IMR-90 (cell line): Measurements from ENCODE around the gene TEX14. TPM values are rescaled to one million over a fixed set of nuclear protein-coding genes. Genes with fewer than 3 reads are reported as not detected.

ENCODE experiments used
- ATAC-seq: fragments of 200-7000 bp; cut with Tn5 transposase; 2 replicates; pipeline ENCODE4 v1.9.1; 2020; ENCODE audit warnings: low read depth, mild to moderate bottlenecking, moderate library complexity
- BruUV-seq: library from RNA; stranded (reverse); fragments of 400-500 nt; replicated peaks from 2 replicates; lab custom pipeline; 2021; lab: Mats Ljungman, UMichigan
- CTCF ChIA-PET: fragments of 300-600 bp; formaldehyde crosslinking; extraction: SDS; loops from one replicate; lab custom pipeline; 2021; ENCODE audit warnings: antibody characterized with exemption; lab: Yijun Ruan, JAX
- POLR2A ChIA-PET: fragments of 300-600 bp; sonication (Branson Sonifier 250); formaldehyde crosslinking; loops from one replicate; lab custom pipeline; 2022; ENCODE audit warnings: antibody characterized with exemption; ENCODE audit not compliant: unreplicated experiment; lab: Charles Lee
- DNase-seq: peaks from one replicate; pipeline ENCODE4 v3.0.0; 2013
- H2AFZ ChIP-seq: replicated peaks from 2 replicates; pipeline ENCODE3; 2013; ENCODE audit warnings: low read length, mild to moderate bottlenecking; ENCODE audit not compliant: poor library complexity
- H2AK5ac ChIP-seq: 2 replicates; pipeline ENCODE4 v1.6.1; 2013; ENCODE audit warnings: low read depth, low read length, inconsistent platforms
- H2AK9ac ChIP-seq: replicated peaks from 2 replicates; pipeline ENCODE3; 2013; ENCODE audit warnings: mild to moderate bottlenecking, low read depth, low read length, moderate library complexity; ENCODE audit not compliant: poor library complexity
- H2BK120ac ChIP-seq: 2 replicates; pipeline ENCODE4 v1.6.1; 2013; ENCODE audit warnings: low read depth, low read length, inconsistent platforms
- H2BK15ac ChIP-seq: 3 replicates; pipeline ENCODE4 v1.6.1; 2013; ENCODE audit warnings: low read depth, low read length, inconsistent platforms
- H2BK20ac ChIP-seq: 2 replicates; pipeline ENCODE4 v1.6.1; 2013; ENCODE audit warnings: low read depth, mild to moderate bottlenecking, inconsistent platforms, low read length, moderate library complexity
- H2BK5ac ChIP-seq: 2 replicates; pipeline ENCODE4 v1.6.1; 2013; ENCODE audit warnings: mild to moderate bottlenecking, low read depth, low read length, inconsistent platforms; ENCODE audit not compliant: poor library complexity, severe bottlenecking
- H3K14ac ChIP-seq: replicated peaks from 2 replicates; pipeline ENCODE4 v1.6.1; 2013; ENCODE audit warnings: low read depth, low read length, inconsistent platforms
- H3K18ac ChIP-seq: 2 replicates; pipeline ENCODE4 v1.6.1; 2013; ENCODE audit warnings: low read depth, low read length, control low read depth
- H3K23ac ChIP-seq: 2 replicates; pipeline ENCODE4 v1.6.1; 2013; ENCODE audit warnings: low read depth, low read length, inconsistent platforms
- H3K27ac ChIP-seq: 2 replicates; pipeline ENCODE4 v1.5.1; 2013; ENCODE audit warnings: mild to moderate bottlenecking, control low read depth, low read length; ENCODE audit not compliant: insufficient read depth
- H3K27me3 ChIP-seq: 2 replicates; pipeline ENCODE4 v1.6.1; 2013; ENCODE audit warnings: low read length; ENCODE audit not compliant: control insufficient read depth, insufficient read depth
- H3K36me3 ChIP-seq: 2 replicates; pipeline ENCODE4 v1.6.1; 2013; ENCODE audit warnings: low read length, mixed read lengths; ENCODE audit not compliant: control insufficient read depth, insufficient read depth
- H3K4ac ChIP-seq: 2 replicates; pipeline ENCODE4 v1.6.1; 2013; ENCODE audit warnings: low read depth, low read length, inconsistent platforms
- H3K4me1 ChIP-seq: 2 replicates; pipeline ENCODE4 v1.6.1; 2013; ENCODE audit warnings: low read length, mixed read lengths; ENCODE audit not compliant: control insufficient read depth, insufficient read depth
- H3K4me2 ChIP-seq: 2 replicates; pipeline ENCODE4 v1.6.1; 2013; ENCODE audit warnings: low read depth, mild to moderate bottlenecking, control low read depth, low read length, moderate library complexity
- H3K4me3 ChIP-seq: 2 replicates; pipeline ENCODE4 v1.5.1; 2013; ENCODE audit warnings: low read depth, mild to moderate bottlenecking, control low read depth, low read length, moderate library complexity; ENCODE audit not compliant: insufficient read depth
- H3K56ac ChIP-seq: 2 replicates; pipeline ENCODE4 v1.6.1; 2013; ENCODE audit warnings: low read length, inconsistent platforms; ENCODE audit not compliant: insufficient read depth; ENCODE audit errors: extremely low read depth
- H3K79me1 ChIP-seq, 2 experiments: 2 replicates each; pipeline ENCODE4 v1.6.1; 2013; ENCODE audit warnings: low read length in 2 of 2, inconsistent platforms in 1 of 2, low read depth in 1 of 2
- H3K9ac ChIP-seq: 2 replicates; pipeline ENCODE4 v1.6.1; 2013; ENCODE audit warnings: low read depth, low read length, control low read depth
- H3K9me1 ChIP-seq: 2 replicates; pipeline ENCODE4 v1.6.1; 2013; ENCODE audit warnings: low read length, inconsistent platforms; ENCODE audit not compliant: insufficient read depth
- H3K9me3 ChIP-seq: 2 replicates; pipeline ENCODE4 v1.6.1; 2013; ENCODE audit warnings: low read length; ENCODE audit not compliant: control insufficient read depth, insufficient read depth
- H4K20me1 ChIP-seq: 2 replicates; pipeline ENCODE4 v1.6.1; 2013; ENCODE audit warnings: low read length, inconsistent platforms; ENCODE audit not compliant: insufficient read depth
- H4K5ac ChIP-seq: 2 replicates; pipeline ENCODE4 v1.6.1; 2013; ENCODE audit warnings: mild to moderate bottlenecking, low read depth, low read length, control low read depth
- H4K8ac ChIP-seq, 2 experiments: 2 replicates each; pipeline ENCODE4 v1.6.1; 2013; ENCODE audit warnings: low read depth in 2 of 2, low read length in 2 of 2, control low read depth in 1 of 2, inconsistent platforms in 1 of 2
- H4K91ac ChIP-seq: 2 replicates; pipeline ENCODE4 v1.6.1; 2013; ENCODE audit warnings: low read depth, low read length, inconsistent platforms; ENCODE audit not compliant: insufficient read depth
- FOS ChIP-seq: fragments of 150-350 bp; IDR thresholded peaks from 2 replicates; pipeline ENCODE4 v1.6.1; 2016; ENCODE audit warnings: low read depth, low read length
- RFX5 ChIP-seq: IDR thresholded peaks from 2 replicates; pipeline ENCODE4 v1.8.0; 2012; ENCODE audit warnings: low read depth, mild to moderate bottlenecking, low read length, moderate library complexity
- WGBS, 2 experiments: methylation state at CpG; one replicate each; pipeline versions ENCODE4 v1.1.5 to v1.1.7; 2013; ENCODE audit warnings: missing lambda C conversion rate in 2 of 2; ENCODE audit not compliant: insufficient read length in 1 of 2; ENCODE audit errors: extremely low coverage in 2 of 2; 5-methylcytosine and 5-hydroxymethylcytosine counted together
- dilution Hi-C: fragments of 300-500 bp; cut with HindIII; formaldehyde crosslinking; loops from one replicate; pipeline ENCODE4 v1.14.3; 2018; ENCODE audit warnings: low sequenced_read_pairs; ENCODE audit not compliant: unreplicated experiment
- in situ Hi-C: fragments of 300-500 bp; cut with MboI; formaldehyde crosslinking; loops from 3 replicates; pipeline ENCODE4 v1.14.3; 2019; ENCODE audit warnings: low sequenced_read_pairs, inconsistent platforms, mixed read lengths
- intact Hi-C: fragments of 100-400 bp; cut with micrococcal nuclease; formaldehyde crosslinking; loops from 2 replicates; pipeline ENCODE4 v1.10.0; 2022
- polyA plus RNA-seq, 3 experiments: library from polyadenylated mRNA; depleted of rRNA; stranded (reverse); fragments of >200 nt; gene quantifications; 2 replicates each; pipeline ENCODE4 v1.2.3, GENCODE V29; 2012; ENCODE audit warnings: low replicate concordance in 1 of 3
- total RNA-seq: library from RNA; depleted of rRNA; stranded (reverse); fragments of >200 nt; gene quantifications from 2 replicates; pipeline ENCODE4 v1.2.3, GENCODE V29; 2012

TEX14 gene
- total and polyA plus RNA-seq, 2 of the 4 experiments (the other 2 are of a cell fraction): not detected

DNA sequence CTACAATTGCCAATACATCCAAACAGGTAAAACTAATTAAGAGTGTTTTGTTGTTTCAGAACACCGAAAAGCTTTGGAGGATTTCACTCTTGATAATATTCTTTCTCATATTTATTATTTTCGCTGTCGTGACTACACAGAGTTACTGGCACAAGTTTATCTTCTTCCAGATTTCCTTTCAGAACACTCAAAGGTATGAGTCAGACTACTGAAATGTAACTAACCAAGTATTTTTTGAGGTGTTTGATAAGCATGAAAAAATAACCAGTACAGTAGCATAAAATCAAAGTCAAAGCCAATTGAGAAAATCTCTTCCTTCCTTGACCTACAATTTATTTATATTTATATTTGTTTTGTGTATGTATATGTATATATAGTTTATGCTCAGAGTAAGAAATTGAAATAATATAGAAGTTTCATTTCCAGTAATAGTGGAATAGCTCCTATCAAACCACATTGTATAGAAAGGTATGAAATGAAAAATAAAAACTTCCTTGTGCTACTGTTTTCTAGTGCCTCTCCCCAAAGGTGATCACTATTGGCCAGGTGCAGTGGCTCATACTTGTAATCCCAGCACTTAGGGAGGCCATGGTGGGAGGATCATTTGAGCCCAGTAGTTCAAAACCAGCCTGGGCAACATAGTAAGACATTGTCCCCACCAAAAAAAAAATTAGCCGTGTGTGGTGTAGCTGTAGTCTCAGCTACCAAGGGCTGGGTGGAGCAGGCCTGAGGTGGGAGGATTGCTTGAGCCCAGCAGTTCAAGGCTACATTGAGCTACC lies 11.5 kb upstream of the TEX14 start:
- H3K9me3 ChIP-seq: no peaks in the 10 kb centered on the region
- no peak overlapping the region for H3K9ac ChIP-seq
- H3K9me1 ChIP-seq: peaks cover 2% of the 10 kb centered on the region; the same call in 1 of the 2 replicates
- H4K20me1 ChIP-seq: no peaks in the 10 kb centered on the region
- H2BK15ac ChIP-seq: no peak overlapping the region
- POLR2A ChIA-PET: interaction anchor here (0.9 kb wide), 1 partner anchor 71 kb away, joined by 3 read pairs; no protein-coding TSS in a partner anchor
- TF ChIP-seq RFX5 (no peak), FOS (peak; percentile 65; the same call in 1 of the 2 replicates)
- H3K4ac ChIP-seq: no peak overlapping the region
- no peak overlapping the region for H3K14ac ChIP-seq
- peak overlapping the region; percentile 72; the same call in 1 of the 2 replicates for H2BK20ac ChIP-seq
- no peak overlapping the region for H3K27ac ChIP-seq
- H3K4me3 ChIP-seq: no peak overlapping the region
- H3K4me1 ChIP-seq: peaks cover 3% of the 10 kb centered on the region
- peak overlapping the region; percentile 74; the same call in 1 of the 2 replicates for H2BK120ac ChIP-seq
- ATAC-seq: peak; percentile 88
- H3K4me2 ChIP-seq: no peak overlapping the region
- H2AFZ ChIP-seq: no peak overlapping the region
- in situ Hi-C loops (no loop called here), intact Hi-C loops (no loop called here), dilution Hi-C loops (no loop called here)
- H4K91ac ChIP-seq: peak overlapping the region; percentile 70; the same call in 1 of the 2 replicates
- no TSS peak for BruUV-seq
- DNase-seq: peak; percentile 76
- peak overlapping the region; percentile 7 for H2BK5ac ChIP-seq
- 0 out of 2 replicates have a peak overlapping the region, but pooled peaks have one; percentile 46 for H2AK5ac ChIP-seq
- no peak overlapping the region for H4K8ac ChIP-seq
- no peak overlapping the region for H3K23ac ChIP-seq
- CTCF ChIA-PET: interaction anchor here (0.5 kb wide), 1 partner anchor 95 kb away, joined by 3 read pairs; no protein-coding TSS in a partner anchor
- H2AK9ac ChIP-seq: peak overlapping the region; percentile 33
- H3K18ac ChIP-seq: peak overlapping the region; percentile 64; the same call in 1 of the 2 replicates
- H3K36me3 ChIP-seq: peaks cover 6% of the 10 kb centered on the region; the same call in 1 of the 2 replicates
- no CpG with 5 or more reads among the region's 4 CpGs for WGBS, 2 experiments
- no peaks in the 10 kb centered on the region for H3K79me1 ChIP-seq
- H3K56ac ChIP-seq: no peak overlapping the region
- no peak overlapping the region for H4K5ac ChIP-seq
- H3K27me3 ChIP-seq: no peaks in the 10 kb centered on the region
